Memory B cell (primary cell): ENCODE data around the gene C1orf159.

Experiments used
- ATAC-seq: fragments of 150-1000 bp; cut with Tn5 transposase; 2 replicates; pipeline ENCODE4 v1.10.0; 2021; ENCODE audit warnings: low read depth, mild to moderate bottlenecking, moderate library complexity
- DNase-seq, 2 donors: peaks; one replicate each; pipeline ENCODE4 v3.0.0; 2022; ENCODE audit warnings: low spot score in 2 of 2
- H3K27ac Mint-ChIP-seq: one replicate; pipeline ENCODE4 v1.8.0; 2022; ENCODE audit warnings: mild to moderate bottlenecking, moderate library complexity, mixed read lengths
- H3K27me3 Mint-ChIP-seq: one replicate; pipeline ENCODE4 v1.8.0; 2022; ENCODE audit warnings: mixed read lengths
- H3K36me3 Mint-ChIP-seq: one replicate; pipeline ENCODE4 v1.8.0; 2022; ENCODE audit warnings: mild to moderate bottlenecking, mixed read lengths
- H3K4me1 Mint-ChIP-seq: one replicate; pipeline ENCODE4 v1.8.0; 2022; ENCODE audit warnings: mixed read lengths
- H3K4me3 Mint-ChIP-seq: one replicate; pipeline ENCODE4 v1.8.0; 2022; ENCODE audit warnings: mild to moderate bottlenecking, moderate library complexity, mixed read lengths
- H3K9me3 Mint-ChIP-seq: one replicate; pipeline ENCODE4 v1.8.0; 2022; ENCODE audit warnings: mixed read lengths

Gene C1orf159

DNA sequence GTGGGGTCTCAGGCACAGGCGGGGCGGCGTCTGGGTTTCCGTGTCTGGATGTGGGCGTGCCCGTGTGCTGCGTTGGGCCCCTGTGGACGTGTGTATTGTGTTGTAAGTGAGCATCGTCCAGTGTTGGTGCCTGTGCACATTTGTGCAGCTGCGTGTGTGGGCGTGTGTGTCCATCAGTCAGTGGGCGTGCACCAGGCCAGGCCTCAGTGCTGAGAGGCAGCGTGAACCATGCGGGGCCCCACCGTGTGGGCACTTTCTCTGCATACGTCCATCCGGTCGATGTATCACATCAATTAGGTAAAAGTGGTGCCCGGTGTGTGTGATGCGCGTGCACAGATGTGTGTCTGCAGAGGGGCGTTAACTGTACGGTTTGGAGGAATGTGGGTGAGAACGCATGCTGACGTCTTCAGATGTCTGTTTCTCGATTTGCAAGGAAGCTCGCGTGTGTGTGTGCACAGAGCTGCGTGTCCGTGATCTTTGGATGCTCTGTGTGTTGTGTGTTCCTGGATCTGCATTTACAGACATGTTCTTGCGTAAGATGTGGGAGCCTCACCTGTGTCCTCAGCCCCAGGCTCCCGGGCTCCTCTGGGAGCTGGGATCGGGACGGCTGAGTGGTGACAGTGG, 71.3 kb downstream of the C1orf159 start:
- Mint-ChIP-seq H3K4me3 (no peak overlapping the region), H3K36me3 (peaks cover 1% of the 10 kb centered on the region), H3K9me3 (no peaks in the 10 kb centered on the region), H3K27ac (no peak overlapping the region), H3K4me1 (peaks cover 3% of the 10 kb centered on the region), H3K27me3 (peaks cover 3% of the 10 kb centered on the region)
- DNase-seq, result no peak
- ATAC-seq, result no peak

DNA sequence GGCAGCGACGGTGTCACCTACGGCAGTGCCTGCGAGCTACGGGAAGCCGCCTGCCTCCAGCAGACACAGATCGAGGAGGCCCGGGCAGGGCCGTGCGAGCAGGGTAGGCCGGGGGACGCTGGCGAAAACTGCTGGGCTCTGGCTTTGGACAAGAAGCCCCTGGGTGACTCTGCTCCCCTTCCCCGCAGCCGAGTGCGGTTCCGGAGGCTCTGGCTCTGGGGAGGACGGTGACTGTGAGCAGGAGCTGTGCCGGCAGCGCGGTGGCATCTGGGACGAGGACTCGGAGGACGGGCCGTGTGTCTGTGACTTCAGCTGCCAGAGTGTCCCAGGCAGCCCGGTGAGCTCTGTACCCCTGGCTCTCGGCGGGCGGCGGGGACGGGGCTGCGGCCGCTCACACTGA, 72.0 kb downstream of the C1orf159 start:
- ATAC-seq (no peak), DNase-seq (no peak)
- Mint-ChIP-seq H3K27ac (no peak overlapping the region), H3K4me1 (peaks cover 8% of the 10 kb centered on the region), H3K27me3 (peaks cover 6% of the 10 kb centered on the region), H3K36me3 (peaks cover 1% of the 10 kb centered on the region), H3K4me3 (no peak overlapping the region), H3K9me3 (no peaks in the 10 kb centered on the region)

GRCh38 chr1:1043411-1043810, 72.5 kb downstream of the C1orf159 start:
- Mint-ChIP-seq H3K4me1 (peaks cover 13% of the 10 kb centered on the region), H3K27ac (no peak overlapping the region), H3K4me3 (no peak overlapping the region), H3K9me3 (no peaks in the 10 kb centered on the region), H3K27me3 (peaks cover 9% of the 10 kb centered on the region), H3K36me3 (peaks cover 1% of the 10 kb centered on the region)
- no peak for DNase-seq
- no peak for ATAC-seq

- H3K4me3 Mint-ChIP-seq, result peak overlapping the region; percentile 39
- no peak for ATAC-seq
- H3K36me3 Mint-ChIP-seq, result peaks cover 1% of the 10 kb centered on the region
- H3K4me1 Mint-ChIP-seq, result peaks cover 17% of the 10 kb centered on the region
- DNase-seq, result no peak
- peaks cover 9% of the 10 kb centered on the region for H3K27me3 Mint-ChIP-seq
- no peak overlapping the region for H3K27ac Mint-ChIP-seq
- H3K9me3 Mint-ChIP-seq, result no peaks in the 10 kb centered on the region
Measured at GRCh38 chr1:1042835-1043234, 73.1 kb downstream of the C1orf159 start.

GRCh38 chr1:1041873-1042272, 74.0 kb downstream of the C1orf159 start:
- no peak for ATAC-seq
- Mint-ChIP-seq H3K4me3 (no peak overlapping the region), H3K9me3 (no peaks in the 10 kb centered on the region), H3K27ac (no peak overlapping the region), H3K36me3 (peaks cover 1% of the 10 kb centered on the region), H3K27me3 (peaks cover 9% of the 10 kb centered on the region), H3K4me1 (peaks cover 22% of the 10 kb centered on the region)
- no peak for DNase-seq

- Mint-ChIP-seq H3K36me3 (peaks cover 1% of the 10 kb centered on the region), H3K4me3 (no peak overlapping the region), H3K27me3 (peaks cover 10% of the 10 kb centered on the region), H3K9me3 (no peaks in the 10 kb centered on the region), H3K27ac (no peak overlapping the region), H3K4me1 (peaks cover 22% of the 10 kb centered on the region)
- ATAC-seq, result no peak
- no peak for DNase-seq
Measured at GRCh38 chr1:1041092-1041523, 74.8 kb downstream of the C1orf159 start.

GRCh38 chr1:1040004-1040991, 75.6 kb downstream of the C1orf159 start:
- H3K36me3 Mint-ChIP-seq, result peaks cover 1% of the 10 kb centered on the region
- no peak overlapping the region for H3K27ac Mint-ChIP-seq
- H3K4me1 Mint-ChIP-seq, result peaks cover 30% of the 10 kb centered on the region
- no peaks in the 10 kb centered on the region for H3K9me3 Mint-ChIP-seq
- peaks cover 12% of the 10 kb centered on the region for H3K27me3 Mint-ChIP-seq
- ATAC-seq (peak; percentile 71), DNase-seq (peak in 1 of 2 donors; percentile 51)
- peak overlapping the region; percentile 76 for H3K4me3 Mint-ChIP-seq

GRCh38 chr1:1039145-1039910, 76.6 kb downstream of the C1orf159 start:
- no peak for ATAC-seq
- peaks cover 1% of the 10 kb centered on the region for H3K36me3 Mint-ChIP-seq
- no peak for DNase-seq
- no peak overlapping the region for H3K27ac Mint-ChIP-seq
- H3K4me3 Mint-ChIP-seq, result peak overlapping the region; percentile 76
- H3K27me3 Mint-ChIP-seq, result peaks cover 12% of the 10 kb centered on the region
- peaks cover 30% of the 10 kb centered on the region for H3K4me1 Mint-ChIP-seq
- no peaks in the 10 kb centered on the region for H3K9me3 Mint-ChIP-seq

DNA sequence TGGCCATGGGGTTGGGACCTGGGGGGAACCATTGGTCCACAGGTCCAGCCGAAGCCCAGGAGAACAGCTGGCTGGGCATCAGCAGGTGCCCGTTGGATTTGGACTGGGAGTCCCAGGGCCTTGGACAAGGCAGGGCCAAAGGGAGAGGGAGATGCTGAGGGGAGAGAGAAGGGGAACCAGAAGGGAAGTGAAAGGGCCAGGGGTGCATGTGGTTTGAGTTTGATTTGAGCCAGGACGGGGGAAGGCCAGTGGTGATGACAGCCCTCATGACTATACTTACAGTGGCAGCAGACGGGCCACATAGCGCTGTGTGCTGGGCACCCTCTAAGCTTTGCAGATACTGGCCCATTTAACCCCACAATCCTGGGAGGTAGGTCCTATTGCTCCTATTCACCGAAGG, 77.2 kb downstream of the C1orf159 start:
- DNase-seq (peak in 1 of 2 donors; percentile 46), ATAC-seq (peak; percentile 76)
- Mint-ChIP-seq H3K4me3 (peak overlapping the region; percentile 39), H3K36me3 (peaks cover 1% of the 10 kb centered on the region), H3K9me3 (no peaks in the 10 kb centered on the region), H3K27ac (no peak overlapping the region), H3K27me3 (peaks cover 12% of the 10 kb centered on the region), H3K4me1 (peaks cover 30% of the 10 kb centered on the region)

DNA sequence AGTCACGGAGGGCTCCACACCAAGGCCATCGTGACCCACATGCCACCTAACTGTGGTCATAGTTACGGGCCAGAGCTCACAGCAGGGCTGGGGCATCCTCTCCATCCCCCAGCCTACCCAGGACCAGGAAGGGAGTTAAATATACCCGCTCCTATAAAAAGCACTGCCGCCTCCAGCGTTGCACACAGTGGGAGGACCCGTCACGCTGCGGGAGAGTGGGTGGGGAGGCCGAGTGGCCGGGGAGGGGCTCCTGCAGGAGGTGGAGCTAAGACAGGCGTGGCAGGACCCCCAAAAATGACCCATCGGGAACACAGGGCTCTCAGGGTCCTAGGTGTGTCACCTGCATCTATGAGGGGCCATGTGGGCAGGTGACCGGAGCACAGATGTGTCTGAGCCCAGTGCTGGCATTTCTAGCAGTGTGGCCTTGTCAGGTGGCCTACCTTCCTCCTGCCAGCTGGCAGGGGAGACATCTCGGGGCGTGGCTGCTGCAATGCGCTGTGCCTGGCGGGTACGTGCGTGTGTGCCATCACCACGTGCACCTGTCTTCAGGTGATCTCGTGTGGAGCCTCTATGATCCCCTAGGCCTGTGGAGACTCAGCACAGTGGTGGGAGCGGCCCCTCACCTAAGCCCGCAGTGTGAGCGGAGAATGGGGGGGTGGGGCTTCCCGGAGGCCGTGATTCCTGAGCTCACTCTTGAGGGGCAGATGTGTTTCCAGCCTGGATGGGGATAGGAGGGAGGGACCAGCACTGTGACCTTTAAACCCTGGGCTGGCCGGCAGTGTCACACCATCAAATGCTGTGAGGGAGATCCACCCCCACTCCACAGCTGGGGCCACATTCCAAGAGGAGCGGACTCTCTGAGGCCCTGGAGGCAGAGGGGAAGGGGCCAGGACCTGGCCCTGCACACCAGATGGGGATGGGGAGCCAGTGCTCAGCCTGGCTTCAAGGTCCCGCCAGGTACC, 78.2 kb downstream of the C1orf159 start:
- Mint-ChIP-seq H3K4me3 (no peak overlapping the region), H3K27ac (no peak overlapping the region), H3K36me3 (no peaks in the 10 kb centered on the region), H3K9me3 (no peaks in the 10 kb centered on the region), H3K4me1 (peaks cover 30% of the 10 kb centered on the region), H3K27me3 (peaks cover 12% of the 10 kb centered on the region)
- ATAC-seq (no peak), DNase-seq (no peak)

- Mint-ChIP-seq H3K27me3 (peaks cover 12% of the 10 kb centered on the region), H3K4me3 (no peak overlapping the region), H3K27ac (no peak overlapping the region), H3K9me3 (no peaks in the 10 kb centered on the region), H3K36me3 (no peaks in the 10 kb centered on the region), H3K4me1 (peaks cover 38% of the 10 kb centered on the region)
- no peak for DNase-seq
- ATAC-seq, result no peak
Measured at GRCh38 chr1:1035291-1035943, 80.5 kb downstream of the C1orf159 start.

DNA sequence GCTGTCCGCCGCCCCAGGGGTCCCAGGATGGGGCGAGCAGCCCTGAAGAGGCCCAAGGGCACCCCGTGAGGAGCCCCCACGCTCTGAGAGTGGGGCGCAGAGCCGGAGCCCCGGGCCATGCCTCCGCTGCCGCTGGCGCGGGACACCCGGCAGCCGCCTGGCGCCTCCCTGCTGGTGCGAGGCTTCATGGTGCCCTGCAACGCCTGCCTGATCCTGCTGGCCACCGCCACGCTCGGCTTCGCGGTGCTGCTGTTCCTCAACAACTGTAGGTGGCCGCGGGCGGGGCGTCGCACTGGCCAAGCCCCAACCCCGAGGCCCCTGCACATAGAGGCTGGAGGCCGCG, 81.5 kb downstream of the C1orf159 start:
- no peaks in the 10 kb centered on the region for H3K9me3 Mint-ChIP-seq
- H3K4me1 Mint-ChIP-seq, result peaks cover 33% of the 10 kb centered on the region
- no peak for DNase-seq
- H3K36me3 Mint-ChIP-seq, result no peaks in the 10 kb centered on the region
- no peak overlapping the region for H3K27ac Mint-ChIP-seq
- no peak for ATAC-seq
- H3K4me3 Mint-ChIP-seq, result peak overlapping the region; percentile 79
- H3K27me3 Mint-ChIP-seq, result peaks cover 8% of the 10 kb centered on the region
